ENCODE data around the gene PLCL1. TPM values are rescaled to one million over a fixed set of nuclear protein-coding genes. Genes with fewer than 3 reads are reported as not detected.

PLCL1 gene
- total and polyA plus RNA-seq, 10 of the 15 experiments (the other 5 are each of a cell fraction or from before 2014, with no cell fraction given) = 0.03 to 1.5 (median 0.22) TPM

DNA sequence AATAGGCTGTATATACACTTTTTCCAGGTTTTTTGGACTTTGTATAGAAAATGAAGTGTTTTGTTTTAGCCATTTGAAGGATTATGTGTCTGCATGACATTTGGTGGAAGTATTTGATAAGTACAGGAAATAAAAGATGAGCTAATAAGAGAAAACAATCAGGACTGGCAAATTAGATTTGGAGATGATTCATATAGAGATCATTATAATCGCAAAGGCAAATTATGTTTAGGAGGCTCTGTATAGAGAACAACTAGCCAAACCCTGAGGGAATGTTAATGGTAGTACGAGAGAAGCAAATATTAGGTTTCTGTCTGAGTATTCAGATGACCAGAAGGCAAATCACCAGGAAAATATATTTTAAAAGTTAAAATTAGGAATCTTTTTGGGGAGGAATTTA lies 41.7 kb downstream of the PLCL1 start (continued):
- TF ChIP-seq, protein P1, sequence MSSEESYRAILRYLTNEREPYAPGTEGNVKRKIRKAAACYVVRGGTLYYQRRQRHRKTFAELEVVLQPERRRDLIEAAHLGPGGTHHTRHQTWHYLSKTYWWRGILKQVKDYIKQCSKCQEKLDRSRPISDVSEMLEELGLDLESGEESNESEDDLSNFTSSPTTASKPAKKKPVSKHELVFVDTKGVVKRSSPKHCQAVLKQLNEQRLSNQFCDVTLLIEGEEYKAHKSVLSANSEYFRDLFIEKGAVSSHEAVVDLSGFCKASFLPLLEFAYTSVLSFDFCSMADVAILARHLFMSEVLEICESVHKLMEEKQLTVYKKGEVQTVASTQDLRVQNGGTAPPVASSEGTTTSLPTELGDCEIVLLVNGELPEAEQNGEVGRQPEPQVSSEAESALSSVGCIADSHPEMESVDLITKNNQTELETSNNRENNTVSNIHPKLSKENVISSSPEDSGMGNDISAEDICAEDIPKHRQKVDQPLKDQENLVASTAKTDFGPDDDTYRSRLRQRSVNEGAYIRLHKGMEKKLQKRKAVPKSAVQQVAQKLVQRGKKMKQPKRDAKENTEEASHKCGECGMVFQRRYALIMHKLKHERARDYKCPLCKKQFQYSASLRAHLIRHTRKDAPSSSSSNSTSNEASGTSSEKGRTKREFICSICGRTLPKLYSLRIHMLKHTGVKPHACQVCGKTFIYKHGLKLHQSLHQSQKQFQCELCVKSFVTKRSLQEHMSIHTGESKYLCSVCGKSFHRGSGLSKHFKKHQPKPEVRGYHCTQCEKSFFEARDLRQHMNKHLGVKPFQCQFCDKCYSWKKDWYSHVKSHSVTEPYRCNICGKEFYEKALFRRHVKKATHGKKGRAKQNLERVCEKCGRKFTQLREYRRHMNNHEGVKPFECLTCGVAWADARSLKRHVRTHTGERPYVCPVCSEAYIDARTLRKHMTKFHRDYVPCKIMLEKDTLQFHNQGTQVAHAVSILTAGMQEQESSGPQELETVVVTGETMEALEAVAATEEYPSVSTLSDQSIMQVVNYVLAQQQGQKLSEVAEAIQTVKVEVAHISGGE (CRISPR knock-in tag; IDR thresholded peaks at IDR 0.05) = no peak
- TF ChIP-seq ZZZ3 (IDR thresholded peaks at IDR 0.05; ENCODE audit: control insufficient read depth, insufficient read length, low read depth) (no peak), HDAC6 (IDR thresholded peaks at IDR 0.05; ENCODE audit: unreplicated experiment) (no peak), PML (IDR thresholded peaks at IDR 0.05; ENCODE audit: low read length) (no peak), FOXM1 (IDR thresholded peaks at IDR 0.05; ENCODE audit: low read depth, low read length) (no peak), PAX8 (IDR thresholded peaks at IDR 0.05) (no peak), TCF7 (IDR thresholded peaks at IDR 0.05; ENCODE audit: borderline replicate concordance) (no peak), SIX5 (IDR thresholded peaks at IDR 0.05; ENCODE audit: low read depth, low read length, severe bottlenecking) (no peak), HDAC2 (IDR thresholded peaks at IDR 0.05) (no peak), CBFB (IDR thresholded peaks at IDR 0.05; ENCODE audit: low read depth) (no peak)
- TF ChIP-seq, protein P2, sequence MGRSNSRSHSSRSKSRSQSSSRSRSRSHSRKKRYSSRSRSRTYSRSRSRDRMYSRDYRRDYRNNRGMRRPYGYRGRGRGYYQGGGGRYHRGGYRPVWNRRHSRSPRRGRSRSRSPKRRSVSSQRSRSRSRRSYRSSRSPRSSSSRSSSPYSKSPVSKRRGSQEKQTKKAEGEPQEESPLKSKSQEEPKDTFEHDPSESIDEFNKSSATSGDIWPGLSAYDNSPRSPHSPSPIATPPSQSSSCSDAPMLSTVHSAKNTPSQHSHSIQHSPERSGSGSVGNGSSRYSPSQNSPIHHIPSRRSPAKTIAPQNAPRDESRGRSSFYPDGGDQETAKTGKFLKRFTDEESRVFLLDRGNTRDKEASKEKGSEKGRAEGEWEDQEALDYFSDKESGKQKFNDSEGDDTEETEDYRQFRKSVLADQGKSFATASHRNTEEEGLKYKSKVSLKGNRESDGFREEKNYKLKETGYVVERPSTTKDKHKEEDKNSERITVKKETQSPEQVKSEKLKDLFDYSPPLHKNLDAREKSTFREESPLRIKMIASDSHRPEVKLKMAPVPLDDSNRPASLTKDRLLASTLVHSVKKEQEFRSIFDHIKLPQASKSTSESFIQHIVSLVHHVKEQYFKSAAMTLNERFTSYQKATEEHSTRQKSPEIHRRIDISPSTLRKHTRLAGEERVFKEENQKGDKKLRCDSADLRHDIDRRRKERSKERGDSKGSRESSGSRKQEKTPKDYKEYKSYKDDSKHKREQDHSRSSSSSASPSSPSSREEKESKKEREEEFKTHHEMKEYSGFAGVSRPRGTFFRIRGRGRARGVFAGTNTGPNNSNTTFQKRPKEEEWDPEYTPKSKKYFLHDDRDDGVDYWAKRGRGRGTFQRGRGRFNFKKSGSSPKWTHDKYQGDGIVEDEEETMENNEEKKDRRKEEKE (IDR thresholded peaks at IDR 0.05) = no peak
